Lower lobe of right lung (tissue), 2 donors: ENCODE data around the gene TAS1R1. TPM values are rescaled to one million over a fixed set of nuclear protein-coding genes. Genes with fewer than 3 reads are reported as not detected.
A peak's percentile ranks its signal among the peaks of the same experiment; 100 is the strongest.

Source experiments
- ATAC-seq, 2 donors: fragments of 200-7000 bp; cut with Tn5 transposase; one replicate each; pipeline ENCODE4 v1.9.1; 2020 to 2022; ENCODE audit warnings: mild to moderate bottlenecking in 2 of 2, moderate library complexity in 2 of 2
- DNase-seq: peaks from one replicate; pipeline ENCODE4 v3.0.0-alpha.2; 2020
- H3K27ac ChIP-seq: fragments of 200-600 bp; one replicate; pipeline ENCODE4 v1.8.0; 2022
- H3K27me3 ChIP-seq: fragments of 200-600 bp; one replicate; pipeline ENCODE4 v1.8.0; 2022; ENCODE audit warnings: low read depth
- H3K36me3 ChIP-seq: fragments of 200-600 bp; one replicate; pipeline ENCODE4 v1.8.0; 2022; ENCODE audit warnings: mild to moderate bottlenecking
- H3K4me1 ChIP-seq: fragments of 200-600 bp; one replicate; pipeline ENCODE4 v1.8.0; 2022
- H3K4me3 ChIP-seq: fragments of 200-600 bp; one replicate; pipeline ENCODE4 v1.8.0; 2022; ENCODE audit warnings: mild to moderate bottlenecking
- H3K9me3 ChIP-seq: fragments of 200-600 bp; one replicate; pipeline ENCODE4 v1.8.0; 2022
- CTCF ChIP-seq: fragments of 200-600 bp; IDR thresholded peaks from one replicate; pipeline ENCODE4 v1.8.0; 2022; ENCODE audit warnings: antibody characterized with exemption, mild to moderate bottlenecking
- intact Hi-C: fragments of 100-400 bp; cut with DNase I; formaldehyde crosslinking; loops from one replicate; pipeline ENCODE4 v1.11.0; 2022
- total RNA-seq: library from RNA; stranded (reverse); fragmentation: NEBNext Ultra II Directional; extraction: Animal tissue kit (Norgen Biotek cat#: 25700); gene quantifications from one replicate; pipeline ENCODE4 v1.2.1, GENCODE V29; 2021
- donor health status: DM: no; HTN: yes; CAD: no; lungs with severe emphysema.

TAS1R1 gene
- total RNA-seq, 1 donor from 2014 or later: 0.27 TPM

- H3K9me3 ChIP-seq: no peaks in the 10 kb centered on the region
- peak; percentile 65 to 72 for ATAC-seq
Measured at GRCh38 chr1:6523566-6523965, 31.5 kb upstream of the TAS1R1 start.

GRCh38 chr1:6526316-6526715 is 28.8 kb upstream of the TAS1R1 start:
- H3K9me3 ChIP-seq: no peaks in the 10 kb centered on the region
- H3K4me1 ChIP-seq: no peaks in the 10 kb centered on the region
- H3K36me3 ChIP-seq: peaks cover 71% of the 10 kb centered on the region
- ATAC-seq: no peak
- H3K4me3 ChIP-seq: no peak overlapping the region
- intact Hi-C loops: no loop called here
- no peaks in the 10 kb centered on the region for H3K27me3 ChIP-seq
- no peak overlapping the region for H3K27ac ChIP-seq
- peak; percentile 36 for DNase-seq
- no peak for TF ChIP-seq CTCF

More at GRCh38 chr1:6523566-6523965, 31.5 kb upstream of the TAS1R1 start:
- Histone ChIP-seq H3K4me1 (peaks cover 7% of the 10 kb centered on the region), H3K4me3 (no peak overlapping the region), H3K27ac (no peak overlapping the region), H3K27me3 (no peaks in the 10 kb centered on the region), H3K36me3 (peaks cover 43% of the 10 kb centered on the region)
- intact Hi-C loops: no loop called here
- TF ChIP-seq CTCF: peak; percentile 42
- DNase-seq: no peak

- no peaks in the 10 kb centered on the region for H3K27me3 ChIP-seq
- H3K9me3 ChIP-seq: no peaks in the 10 kb centered on the region
- peaks cover 92% of the 10 kb centered on the region for H3K36me3 ChIP-seq
- intact Hi-C loops: no loop called here
- no peaks in the 10 kb centered on the region for H3K4me1 ChIP-seq
- DNase-seq (no peak), ATAC-seq (no peak)
- no peak overlapping the region for H3K4me3 ChIP-seq
- H3K27ac ChIP-seq: no peak overlapping the region
- TF ChIP-seq CTCF: no peak
Measured at GRCh38 chr1:6528492-6528891, 26.6 kb upstream of the TAS1R1 start.

- no peak overlapping the region for H3K27ac ChIP-seq
- intact Hi-C loops: no loop called here
- H3K27me3 ChIP-seq: no peaks in the 10 kb centered on the region
- no peaks in the 10 kb centered on the region for H3K9me3 ChIP-seq
- peaks cover 88% of the 10 kb centered on the region for H3K36me3 ChIP-seq
- ATAC-seq (no peak), DNase-seq (no peak)
- TF ChIP-seq CTCF: no peak
- H3K4me3 ChIP-seq: no peak overlapping the region
- no peaks in the 10 kb centered on the region for H3K4me1 ChIP-seq
Measured at GRCh38 chr1:6530504-6531160, 24.5 kb upstream of the TAS1R1 start.

- Histone ChIP-seq H3K36me3 (peaks cover 84% of the 10 kb centered on the region), H3K4me1 (no peaks in the 10 kb centered on the region), H3K9me3 (no peaks in the 10 kb centered on the region), H3K27ac (no peak overlapping the region), H3K4me3 (no peak overlapping the region), H3K27me3 (no peaks in the 10 kb centered on the region)
- no peak for TF ChIP-seq CTCF
- ATAC-seq: no peak
- intact Hi-C loops: no loop called here
- no peak for DNase-seq
Measured at GRCh38 chr1:6531996-6532395, 23.1 kb upstream of the TAS1R1 start.
